SIG-M5 treated with dmso at 0.1 percent for 504 hours (cell line): ENCODE data around the gene RIT1.
A peak's percentile ranks its signal among the peaks of the same experiment; 100 is the strongest.

ENCODE experiments used
- DNase-seq: peaks from one replicate; lab custom pipeline; 2025; ENCODE audit not compliant: unreplicated experiment; lab: John Stamatoyannopoulos, UW

The RIT1 gene

DNA sequence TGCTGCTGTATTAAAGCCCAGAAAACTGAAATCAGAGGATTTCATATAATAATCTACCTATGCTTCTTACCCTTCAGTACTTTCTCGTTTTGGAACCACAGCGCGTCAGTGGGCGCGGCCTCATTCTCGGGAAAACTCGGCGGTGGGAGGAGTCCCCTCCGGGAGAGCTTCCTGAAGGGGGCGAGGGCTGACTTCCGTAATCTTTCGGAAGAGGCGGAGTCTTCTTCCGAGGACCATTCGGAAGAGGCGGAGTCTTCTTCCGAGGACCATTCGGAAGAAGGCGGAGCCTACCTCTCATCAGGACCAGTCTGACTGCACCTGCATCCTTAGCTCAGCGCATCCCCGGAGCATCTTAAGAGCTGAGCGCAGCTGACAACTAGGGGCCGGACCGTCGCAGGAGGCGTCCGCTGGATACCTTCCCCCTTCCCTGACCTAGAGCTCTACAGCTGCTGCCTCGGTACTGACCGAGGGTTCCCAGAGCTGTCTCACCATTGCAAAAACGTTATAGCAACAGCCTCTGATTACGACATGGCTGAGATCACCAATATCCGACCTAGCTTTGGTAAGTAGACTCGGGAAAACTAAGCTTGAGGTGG is 51.8 kb downstream of the RIT1 start, which contains the start of gene SYT11:
Gene SYT11, plus strand, starts transcription at position 334 of the 596 bp plus-strand sequence. Its CDS starts 195 bp downstream, at position 529.
- peak; percentile 98 for DNase-seq

DNA sequence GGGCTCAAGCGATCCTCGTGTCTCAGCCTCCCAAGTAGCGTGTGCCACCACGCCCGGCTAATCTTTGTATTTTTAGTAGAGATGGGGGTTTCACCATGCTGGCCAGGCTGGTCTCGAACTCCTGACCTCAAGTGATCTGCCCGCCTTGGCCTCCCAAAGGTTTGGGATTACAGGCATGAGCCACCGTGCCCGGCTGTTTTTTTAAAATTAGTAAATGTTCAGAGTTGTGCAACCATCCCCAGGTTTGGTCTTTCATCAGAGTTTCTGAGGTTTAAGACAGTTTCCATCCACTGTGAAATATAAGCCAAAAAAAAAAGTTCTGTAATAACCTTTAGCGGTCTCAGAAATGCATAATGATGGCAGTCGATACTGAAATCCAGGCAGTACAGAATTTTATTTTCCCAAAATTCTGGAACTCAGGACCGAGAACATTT is 52.3 kb downstream of the RIT1 start:
- peak; percentile 96 for DNase-seq

GRCh38 chr1:155856975-155857930 is 53.9 kb downstream of the RIT1 start, which contains the start of gene GON4L:
GON4L (minus strand) TSS chr1:155857214; CDS start chr1:155853780, 3,434 bp downstream.
- DNase-seq, result peak; percentile 97

DNA sequence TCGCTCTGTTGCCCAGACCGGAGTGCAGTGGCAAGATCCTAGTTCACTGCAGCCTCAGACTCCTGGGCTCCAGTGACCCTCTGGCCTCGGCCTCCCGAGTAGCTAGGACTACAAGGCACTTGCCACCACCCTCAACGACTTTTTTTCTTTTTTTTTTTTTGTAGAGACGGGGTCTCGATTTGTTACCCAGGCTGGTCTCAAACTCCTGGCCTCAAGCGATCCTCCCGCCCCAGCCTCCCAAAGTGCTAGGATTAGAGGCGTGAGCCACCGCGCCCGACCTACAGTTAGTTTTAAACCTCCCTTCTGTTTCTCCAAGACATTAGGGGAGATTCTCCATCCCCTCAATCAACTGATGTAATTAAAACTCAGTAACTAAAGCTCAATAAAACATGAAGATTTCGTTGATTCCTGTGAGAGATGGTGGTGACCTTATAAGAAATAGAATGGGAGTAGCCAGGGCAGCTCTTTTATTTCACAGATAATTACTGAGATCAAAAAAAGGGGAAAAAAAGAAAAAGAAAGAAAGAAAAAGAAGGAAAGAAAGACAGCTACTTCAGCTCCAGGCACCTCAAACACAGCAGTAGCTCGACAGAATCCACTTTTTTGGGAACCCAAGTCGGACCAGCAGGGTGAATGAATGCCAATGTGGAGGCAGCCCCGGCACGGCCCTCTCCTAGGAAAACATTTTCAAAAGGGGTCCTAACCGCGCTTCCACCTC is 54.7 kb downstream of the RIT1 start:
- no peak for DNase-seq

- DNase-seq, result no peak
These were observed 60.8 kb downstream of the RIT1 start for GRCh38 chr1:155850345-155850744.

GRCh38 chr1:155847823-155848529 is 63.2 kb downstream of the RIT1 start:
- DNase-seq, result no peak
